Activated B cell treated with CpG ODN at 0.5 μM for 24 hours (primary cell): Measurements from ENCODE around the gene SREBF2. TPM values are rescaled to one million over a fixed set of nuclear protein-coding genes. Genes with fewer than 3 reads are reported as not detected.

Experiments used
- ATAC-seq: fragments of 200-7000 bp; cut with Tn5 transposase; one replicate; pipeline ENCODE4 v1.10.0; 2021; ENCODE audit warnings: low read depth, mild to moderate bottlenecking, moderate library complexity
- CTCF ChIA-PET: fragments of 350-600 bp; sonication (Branson Sonifier 250); formaldehyde crosslinking; loops from one replicate; lab custom pipeline; 2021; ENCODE audit warnings: antibody characterized with exemption; lab: Charles Lee
- POLR2A ChIA-PET: fragments of 350-600 bp; sonication (Branson Sonifier 250); formaldehyde crosslinking; loops from one replicate; lab custom pipeline; 2021; ENCODE audit warnings: antibody characterized with exemption; lab: Charles Lee
- DNase-seq: peaks from one replicate; pipeline ENCODE4 v3.0.0; 2022
- H3K27ac Mint-ChIP-seq: one replicate; pipeline ENCODE4 v1.8.0; 2020; ENCODE audit warnings: mixed read lengths
- H3K27me3 Mint-ChIP-seq: one replicate; pipeline ENCODE4 v1.8.0; 2021; ENCODE audit warnings: mixed read lengths
- H3K36me3 Mint-ChIP-seq: one replicate; pipeline ENCODE4 v1.8.0; 2021; ENCODE audit warnings: low read depth, mixed read lengths
- H3K4me1 Mint-ChIP-seq: one replicate; pipeline ENCODE4 v1.8.0; 2021; ENCODE audit warnings: mixed read lengths
- H3K4me3 Mint-ChIP-seq: one replicate; pipeline ENCODE4 v1.8.0; 2020; ENCODE audit warnings: mild to moderate bottlenecking, mixed read lengths
- H3K9me3 Mint-ChIP-seq: one replicate; pipeline ENCODE4 v1.8.0; 2020; ENCODE audit warnings: mixed read lengths
- CTCF ChIP-seq: fragments of 200-600 bp; IDR thresholded peaks from one replicate; pipeline ENCODE4 v1.8.0; 2022; ENCODE audit warnings: antibody characterized with exemption, mild to moderate bottlenecking
- intact Hi-C: fragments of 100-400 bp; cut with micrococcal nuclease; formaldehyde crosslinking; loops from one replicate; pipeline ENCODE4 v1.15.1; 2024
- total RNA-seq: library from RNA; stranded (reverse); gene quantifications from 2 replicates; pipeline ENCODE4 v1.2.3, GENCODE V29; 2022

Gene SREBF2
- total RNA-seq, 1 donor from 2014 or later, result 307 TPM

- no peaks in the 10 kb centered on the region for H3K9me3 Mint-ChIP-seq
- no peaks in the 10 kb centered on the region for H3K27me3 Mint-ChIP-seq
- intact Hi-C loops, result no loop called here
Observed at GRCh38 chr22:41826430-41827383, 6.2 kb upstream of the SREBF2 start.

GRCh38 chr22:41827671-41828070 is 5.2 kb upstream of the SREBF2 start:
- no peak for ATAC-seq
- ChIA-PET POLR2A (interaction anchor here (1.4 to 11.0 kb wide), 3 partner anchors 98 to 128 kb away, joined by 4 to 221 read pairs (median 141); partner anchors contain the start of gene TNFRSF13C), CTCF (interaction anchor here (1.1 to 4.8 kb wide), 3 partner anchors 98 to 130 kb away, joined by 4 to 32 read pairs (median 4); partner anchors contain the start of gene TNFRSF13C)
- no peaks in the 10 kb centered on the region for H3K9me3 Mint-ChIP-seq
- H3K36me3 Mint-ChIP-seq, result peaks cover 19% of the 10 kb centered on the region
- peaks cover 38% of the 10 kb centered on the region for H3K4me1 Mint-ChIP-seq
- intact Hi-C loops, result no loop called here
- no peak overlapping the region for H3K4me3 Mint-ChIP-seq
- DNase-seq, result no peak
- peak overlapping the region; percentile 55 for H3K27ac Mint-ChIP-seq
- H3K27me3 Mint-ChIP-seq, result no peaks in the 10 kb centered on the region
- no peak for TF ChIP-seq CTCF

More at GRCh38 chr22:41826430-41827383, 6.2 kb upstream of the SREBF2 start:
- ATAC-seq (no peak), DNase-seq (no peak)
- TF ChIP-seq CTCF, result no peak
- POLR2A ChIA-PET, result interaction anchor here (1.2 to 11.0 kb wide), 5 partner anchors 26 to 129 kb away, joined by 3 to 221 read pairs (median 6); partner anchors contain the start of genes CCDC134, CENPM and TNFRSF13C
- Mint-ChIP-seq H3K4me1 (peaks cover 30% of the 10 kb centered on the region), H3K4me3 (no peak overlapping the region), H3K27ac (peak overlapping the region; percentile 41), H3K36me3 (peaks cover 14% of the 10 kb centered on the region)
- CTCF ChIA-PET, result interaction anchor here (1.1 to 4.8 kb wide), 4 partner anchors 31 to 129 kb away, joined by 4 to 32 read pairs (median 6); no protein-coding TSS in a partner anchor

GRCh38 chr22:41828516-41828915 is 4.4 kb upstream of the SREBF2 start:
- intact Hi-C loops, result no loop called here
- Mint-ChIP-seq H3K4me3 (no peak overlapping the region), H3K27ac (peak overlapping the region; percentile 72), H3K9me3 (no peaks in the 10 kb centered on the region), H3K36me3 (peaks cover 19% of the 10 kb centered on the region), H3K27me3 (no peaks in the 10 kb centered on the region), H3K4me1 (peaks cover 36% of the 10 kb centered on the region)
- ChIA-PET POLR2A (interaction anchor here (0.6 to 11.0 kb wide), 5 partner anchors 97 to 876 kb away, joined by 3 to 221 read pairs (median 6); partner anchors contain the start of genes NFAM1 and TNFRSF13C), CTCF (interaction anchor here (1.0 to 4.8 kb wide), 3 partner anchors 98 to 131 kb away, joined by 4 to 32 read pairs (median 4); partner anchors contain the start of gene TNFRSF13C)
- no peak for TF ChIP-seq CTCF
- DNase-seq (no peak), ATAC-seq (no peak)

GRCh38 chr22:41830174-41830573 is 2.7 kb upstream of the SREBF2 start:
- Mint-ChIP-seq H3K4me3 (no peak overlapping the region), H3K9me3 (no peaks in the 10 kb centered on the region), H3K36me3 (peaks cover 28% of the 10 kb centered on the region), H3K27me3 (no peaks in the 10 kb centered on the region), H3K27ac (peak overlapping the region; percentile 99), H3K4me1 (peaks cover 48% of the 10 kb centered on the region)
- DNase-seq, result no peak
- no peak for TF ChIP-seq CTCF
- ATAC-seq, result no peak
- ChIA-PET POLR2A (interaction anchor here (0.6 to 11.0 kb wide), 7 partner anchors 30 to 164 kb away, joined by 3 to 221 read pairs (median 43); partner anchors contain the start of genes CCDC134, CENPM and TNFRSF13C), CTCF (interaction anchor here (4.8 kb wide), 1 partner anchor 110 kb away, joined by 32 read pairs; no protein-coding TSS in a partner anchor)
- intact Hi-C loops, result no loop called here
